ENCODE results near the gene KEAP1.
A peak's percentile ranks its signal among the peaks of the same experiment; 100 is the strongest.
"Not testable (repeated sequence)": the region's sequence is repeated elsewhere in the genome, so short reads cannot be mapped to it uniquely, and the experiment has no call there.

The KEAP1 gene

DNA sequence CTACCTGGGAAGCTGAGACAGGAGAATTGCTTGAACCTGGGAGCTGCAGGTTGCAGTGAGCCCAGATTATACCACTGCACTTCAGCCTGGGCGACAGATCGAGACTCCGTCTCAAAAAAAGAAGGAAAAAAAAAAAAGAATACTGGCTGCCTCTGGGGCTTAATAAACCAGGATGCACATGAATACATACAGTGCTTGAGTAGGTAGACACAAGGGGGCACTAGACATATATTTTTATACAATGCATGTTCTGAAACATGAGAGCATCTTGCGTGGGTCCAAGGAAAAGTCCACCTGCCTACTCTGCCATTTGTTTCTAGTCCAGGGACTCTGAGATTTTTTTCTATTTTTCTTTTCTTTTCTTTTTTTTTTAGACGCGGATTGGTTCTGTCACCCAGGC, 31.2 kb downstream of the KEAP1 start:
- DNase-seq (ENCODE audit: low read depth): peak; percentile 83
- H3K4me3 ChIP-seq (ENCODE audit: low read depth, low read length): no peak overlapping the region
- TF ChIP-seq, protein P1, sequence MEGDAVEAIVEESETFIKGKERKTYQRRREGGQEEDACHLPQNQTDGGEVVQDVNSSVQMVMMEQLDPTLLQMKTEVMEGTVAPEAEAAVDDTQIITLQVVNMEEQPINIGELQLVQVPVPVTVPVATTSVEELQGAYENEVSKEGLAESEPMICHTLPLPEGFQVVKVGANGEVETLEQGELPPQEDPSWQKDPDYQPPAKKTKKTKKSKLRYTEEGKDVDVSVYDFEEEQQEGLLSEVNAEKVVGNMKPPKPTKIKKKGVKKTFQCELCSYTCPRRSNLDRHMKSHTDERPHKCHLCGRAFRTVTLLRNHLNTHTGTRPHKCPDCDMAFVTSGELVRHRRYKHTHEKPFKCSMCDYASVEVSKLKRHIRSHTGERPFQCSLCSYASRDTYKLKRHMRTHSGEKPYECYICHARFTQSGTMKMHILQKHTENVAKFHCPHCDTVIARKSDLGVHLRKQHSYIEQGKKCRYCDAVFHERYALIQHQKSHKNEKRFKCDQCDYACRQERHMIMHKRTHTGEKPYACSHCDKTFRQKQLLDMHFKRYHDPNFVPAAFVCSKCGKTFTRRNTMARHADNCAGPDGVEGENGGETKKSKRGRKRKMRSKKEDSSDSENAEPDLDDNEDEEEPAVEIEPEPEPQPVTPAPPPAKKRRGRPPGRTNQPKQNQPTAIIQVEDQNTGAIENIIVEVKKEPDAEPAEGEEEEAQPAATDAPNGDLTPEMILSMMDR (IDR thresholded peaks at IDR 0.05; ENCODE audit: low read depth, low read length): peak; percentile 75
- TF ChIP-seq MYC (IDR thresholded peaks at IDR 0.05; ENCODE audit: low read depth, low read length) (no peak), MAX (IDR thresholded peaks at IDR 0.05; ENCODE audit: low read depth, low read length) (no peak; the same call in 1 of the 2 replicates)

GRCh38 chr19:10468133-10468532, 35.0 kb downstream of the KEAP1 start:
- no peak for DNase-seq (ENCODE audit: low read depth)
- no peak for TF ChIP-seq POLR2A (IDR thresholded peaks at IDR 0.05; ENCODE audit: extremely low read depth, insufficient read length)
- no peak for TF ChIP-seq MYC (IDR thresholded peaks at IDR 0.05; ENCODE audit: low read depth, low read length)
- TF ChIP-seq MAX (IDR thresholded peaks at IDR 0.05; ENCODE audit: low read depth, low read length): no peak
- TF ChIP-seq, protein P1 (IDR thresholded peaks at IDR 0.05; ENCODE audit: low read depth, low read length): no peak
- no peak overlapping the region for H3K4me3 ChIP-seq (ENCODE audit: low read depth, low read length)

GRCh38 chr19:10467104-10467706, 36.0 kb downstream of the KEAP1 start:
- TF ChIP-seq MYC (IDR thresholded peaks at IDR 0.05; ENCODE audit: low read depth, low read length): no peak
- TF ChIP-seq MAX (IDR thresholded peaks at IDR 0.05; ENCODE audit: low read depth, low read length): no peak
- TF ChIP-seq, protein P1 (IDR thresholded peaks at IDR 0.05; ENCODE audit: low read depth, low read length): no peak
- no peak for TF ChIP-seq POLR2A (IDR thresholded peaks at IDR 0.05; ENCODE audit: extremely low read depth, insufficient read length)
- no peak overlapping the region for H3K4me3 ChIP-seq (ENCODE audit: low read depth, low read length)
- DNase-seq (ENCODE audit: low read depth): peak; percentile 11

GRCh38 chr19:10464456-10464855, 38.7 kb downstream of the KEAP1 start:
- no peak for DNase-seq (ENCODE audit: low read depth)
- no peak for TF ChIP-seq MYC (IDR thresholded peaks at IDR 0.05; ENCODE audit: low read depth, low read length)
- no peak for TF ChIP-seq POLR2A (IDR thresholded peaks at IDR 0.05; ENCODE audit: extremely low read depth, insufficient read length)
- TF ChIP-seq, protein P1 (IDR thresholded peaks at IDR 0.05; ENCODE audit: low read depth, low read length): no peak
- no peak for TF ChIP-seq MAX (IDR thresholded peaks at IDR 0.05; ENCODE audit: low read depth, low read length)
- no peak overlapping the region for H3K4me3 ChIP-seq (ENCODE audit: low read depth, low read length)

DNA sequence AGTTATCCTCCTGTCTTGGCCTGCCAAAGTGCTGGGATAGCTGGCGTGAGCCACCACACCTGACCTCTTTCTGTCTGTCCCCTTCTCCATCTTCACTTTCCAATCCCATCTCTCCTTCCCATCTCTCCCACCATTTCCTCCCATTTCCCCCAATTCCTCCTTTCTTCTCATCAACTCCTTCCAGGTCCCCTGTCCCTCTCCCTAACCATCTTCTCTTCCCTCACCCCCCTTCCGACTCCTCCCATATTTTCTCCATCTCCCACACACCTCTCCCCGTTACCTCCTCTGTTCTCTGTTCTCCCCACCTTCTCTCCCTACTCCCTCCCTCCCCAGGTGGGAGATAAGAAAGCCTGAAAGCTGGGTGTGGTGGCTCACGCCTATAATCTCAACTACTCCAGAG, 40.6 kb downstream of the KEAP1 start:
- no peak for TF ChIP-seq MAX (IDR thresholded peaks at IDR 0.05; ENCODE audit: low read depth, low read length)
- TF ChIP-seq POLR2A (IDR thresholded peaks at IDR 0.05; ENCODE audit: extremely low read depth, insufficient read length): no peak
- TF ChIP-seq, protein P1 (IDR thresholded peaks at IDR 0.05; ENCODE audit: low read depth, low read length): no peak
- no peak for TF ChIP-seq MYC (IDR thresholded peaks at IDR 0.05; ENCODE audit: low read depth, low read length)
- no peak overlapping the region for H3K4me3 ChIP-seq (ENCODE audit: low read depth, low read length)
- no peak for DNase-seq (ENCODE audit: low read depth)

DNA sequence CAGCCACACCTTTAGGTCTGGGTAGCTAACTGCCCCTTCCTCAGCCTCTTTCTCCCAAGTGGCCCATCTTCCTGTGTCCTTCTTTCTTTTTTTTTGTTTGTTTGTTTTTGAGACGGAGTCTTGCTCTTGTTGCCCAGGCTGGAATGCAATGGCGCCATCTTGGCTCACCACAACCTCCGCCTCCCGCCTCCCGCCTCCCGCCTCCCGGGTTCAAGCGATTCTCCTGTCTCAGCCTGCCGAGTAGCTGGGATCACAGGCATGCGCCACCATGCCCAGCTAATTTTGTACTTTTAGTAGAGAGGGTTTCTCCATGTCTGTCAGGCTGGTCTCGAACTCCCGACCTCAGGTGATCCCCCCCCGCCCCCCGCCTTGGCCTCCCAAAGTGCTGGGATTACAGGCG, 41.1 kb downstream of the KEAP1 start:
- H3K4me3 ChIP-seq (ENCODE audit: low read depth, low read length); DNase-seq (ENCODE audit: low read depth): not testable (repeated sequence)

Measured in NB4 (cell line).